ENCODE measurements around the gene TIGD6. TPM values are rescaled to one million over a fixed set of nuclear protein-coding genes. Genes with fewer than 3 reads are reported as not detected.

TIGD6 gene
- total RNA-seq, 4 donors from 2014 or later, result 2.4 to 5.1 (median 3.8) TPM

- H3K27ac ChIP-seq, result no peak overlapping the region
- no peak for ATAC-seq
- peaks cover 6 to 100% of the 10 kb centered on the region in 2 donors for H3K36me3 ChIP-seq
Observed at GRCh38 chr5:150043657-150044328, 43.3 kb upstream of the TIGD6 start.

GRCh38 chr5:150042459-150042858, 42.0 kb upstream of the TIGD6 start:
- peaks cover 6 to 100% of the 10 kb centered on the region in 2 donors for H3K36me3 ChIP-seq
- H3K27me3 ChIP-seq, result no peaks in the 10 kb centered on the region
- WGBS, 2 donors (ENCODE audit: low coverage in 1 of 2), result 75% methylated on average over 3 of the region's 3 CpGs
- ATAC-seq, result no peak
- no peak overlapping the region for H3K4me3 ChIP-seq
- no peaks in the 10 kb centered on the region for H3K9me3 ChIP-seq
- TF ChIP-seq POLR2AphosphoS5 (IDR thresholded peaks at IDR 0.05), result no peak
- TF ChIP-seq POLR2A (IDR thresholded peaks at IDR 0.05), result no peak
- TF ChIP-seq EP300 (IDR thresholded peaks at IDR 0.05), result no peak
- TF ChIP-seq, protein P1, sequence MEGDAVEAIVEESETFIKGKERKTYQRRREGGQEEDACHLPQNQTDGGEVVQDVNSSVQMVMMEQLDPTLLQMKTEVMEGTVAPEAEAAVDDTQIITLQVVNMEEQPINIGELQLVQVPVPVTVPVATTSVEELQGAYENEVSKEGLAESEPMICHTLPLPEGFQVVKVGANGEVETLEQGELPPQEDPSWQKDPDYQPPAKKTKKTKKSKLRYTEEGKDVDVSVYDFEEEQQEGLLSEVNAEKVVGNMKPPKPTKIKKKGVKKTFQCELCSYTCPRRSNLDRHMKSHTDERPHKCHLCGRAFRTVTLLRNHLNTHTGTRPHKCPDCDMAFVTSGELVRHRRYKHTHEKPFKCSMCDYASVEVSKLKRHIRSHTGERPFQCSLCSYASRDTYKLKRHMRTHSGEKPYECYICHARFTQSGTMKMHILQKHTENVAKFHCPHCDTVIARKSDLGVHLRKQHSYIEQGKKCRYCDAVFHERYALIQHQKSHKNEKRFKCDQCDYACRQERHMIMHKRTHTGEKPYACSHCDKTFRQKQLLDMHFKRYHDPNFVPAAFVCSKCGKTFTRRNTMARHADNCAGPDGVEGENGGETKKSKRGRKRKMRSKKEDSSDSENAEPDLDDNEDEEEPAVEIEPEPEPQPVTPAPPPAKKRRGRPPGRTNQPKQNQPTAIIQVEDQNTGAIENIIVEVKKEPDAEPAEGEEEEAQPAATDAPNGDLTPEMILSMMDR (IDR thresholded peaks at IDR 0.05), result no peak
- H3K4me1 ChIP-seq, result peaks cover 0 to 8% (median 4%) of the 10 kb centered on the region in 3 donors
- H3K27ac ChIP-seq, result no peak overlapping the region

More at GRCh38 chr5:150043657-150044328, 43.3 kb upstream of the TIGD6 start:
- Histone ChIP-seq H3K9me3 (no peaks in the 10 kb centered on the region), H3K4me3 (no peak overlapping the region), H3K27me3 (no peaks in the 10 kb centered on the region), H3K4me1 (peaks cover 0 to 8% (median 4%) of the 10 kb centered on the region in 3 donors)
- TF ChIP-seq POLR2A (IDR thresholded peaks at IDR 0.05), result no peak
- TF ChIP-seq POLR2AphosphoS5 (IDR thresholded peaks at IDR 0.05), result no peak
- no peak for TF ChIP-seq EP300 (IDR thresholded peaks at IDR 0.05)
- TF ChIP-seq, protein P1 (IDR thresholded peaks at IDR 0.05), result no peak
- 53 to 61% methylated on average over 3 to 4 of the region's 4 CpGs for WGBS, 2 donors (ENCODE audit: low coverage in 1 of 2)

- no peak overlapping the region for H3K4me3 ChIP-seq
- no peak for ATAC-seq
- no peaks in the 10 kb centered on the region for H3K4me1 ChIP-seq
- WGBS, 2 donors (ENCODE audit: low coverage in 1 of 2), result 50 to 51% methylated on average over 1 to 2 of the region's 2 CpGs
- peaks cover 6 to 100% of the 10 kb centered on the region in 2 donors for H3K36me3 ChIP-seq
- H3K27ac ChIP-seq, result no peak overlapping the region
- TF ChIP-seq EP300 (IDR thresholded peaks at IDR 0.05), result no peak
- no peaks in the 10 kb centered on the region for H3K9me3 ChIP-seq
- no peaks in the 10 kb centered on the region for H3K27me3 ChIP-seq
Observed at GRCh38 chr5:150038547-150038946, 38.1 kb upstream of the TIGD6 start.

DNA sequence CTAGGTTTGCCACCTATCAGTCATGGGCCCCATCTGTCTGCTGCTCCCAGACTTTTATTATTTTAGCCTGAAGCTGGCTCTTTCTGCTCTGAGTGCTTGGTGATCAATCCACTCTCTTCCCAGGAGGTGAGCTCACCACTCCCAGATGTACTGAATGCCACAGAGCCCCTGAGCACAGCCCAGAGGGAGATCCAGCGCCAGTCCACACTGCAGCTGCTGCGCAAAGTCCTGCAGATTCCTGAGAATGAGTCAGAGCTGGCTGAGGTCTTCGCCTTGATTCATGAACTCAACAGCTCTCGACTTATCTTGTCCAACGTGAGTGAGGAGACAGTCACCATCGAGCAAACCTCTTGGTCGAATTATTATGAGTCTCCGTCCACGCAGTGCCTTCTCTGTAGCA, 36.1 kb upstream of the TIGD6 start:
- 89 to 92% methylated on average over 4 to 9 of the region's 9 CpGs for WGBS, 2 donors (ENCODE audit: low coverage in 1 of 2)
- TF ChIP-seq, protein P1 (IDR thresholded peaks at IDR 0.05), result no peak
- TF ChIP-seq POLR2AphosphoS5 (IDR thresholded peaks at IDR 0.05) (no peak), POLR2A (IDR thresholded peaks at IDR 0.05) (no peak), EP300 (IDR thresholded peaks at IDR 0.05) (no peak)
- peaks cover under 1 to 100% of the 10 kb centered on the region in 2 donors for H3K36me3 ChIP-seq
- no peak overlapping the region for H3K27ac ChIP-seq
- H3K27me3 ChIP-seq, result no peaks in the 10 kb centered on the region
- no peak overlapping the region for H3K4me3 ChIP-seq
- no peaks in the 10 kb centered on the region for H3K4me1 ChIP-seq
- no peaks in the 10 kb centered on the region for H3K9me3 ChIP-seq
- ATAC-seq, result peak; percentile 70

DNA sequence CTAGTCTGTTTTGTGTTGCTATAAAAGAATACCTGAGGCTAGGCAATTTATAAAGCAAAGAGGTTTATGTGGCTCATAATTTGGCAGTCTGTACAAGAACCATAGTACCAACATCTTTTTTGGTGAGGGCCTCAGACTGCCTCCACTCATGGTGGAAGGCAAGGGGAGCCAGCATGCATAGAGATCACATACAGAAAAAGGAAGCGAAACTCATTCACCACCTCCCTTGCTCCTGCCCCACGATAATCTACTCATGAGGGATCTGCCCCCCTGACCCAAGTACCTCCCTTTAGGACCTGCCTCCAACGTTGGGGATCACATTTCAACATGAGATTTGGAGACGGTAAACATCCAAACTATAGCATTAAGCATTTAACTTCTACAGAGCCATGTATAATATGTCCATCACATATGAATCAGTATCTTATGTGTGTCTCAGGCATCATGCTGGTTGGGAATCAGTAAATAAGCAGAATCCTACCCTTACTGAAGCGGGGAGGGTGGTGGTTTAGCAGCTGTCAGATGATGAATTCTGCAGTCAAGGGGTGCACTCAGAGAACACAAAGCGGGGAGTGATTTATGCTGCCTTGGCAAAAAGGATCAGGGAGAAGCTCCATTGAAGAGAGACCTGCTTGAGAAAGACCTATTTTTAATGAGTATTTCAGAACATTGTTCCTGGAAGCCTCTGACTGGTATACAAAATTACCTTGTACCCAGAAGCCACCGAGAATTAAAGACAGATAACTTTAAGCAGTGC, 34.9 kb upstream of the TIGD6 start:
- H3K4me3 ChIP-seq, result no peak overlapping the region
- WGBS, 2 donors (ENCODE audit: low coverage in 1 of 2), result 81 to 93% methylated on average over 2 to 7 of the region's 7 CpGs
- peaks cover 0 to 100% of the 10 kb centered on the region in 2 donors for H3K36me3 ChIP-seq
- ATAC-seq, result no peak
- no peaks in the 10 kb centered on the region for H3K9me3 ChIP-seq
- H3K27me3 ChIP-seq, result no peaks in the 10 kb centered on the region
- TF ChIP-seq, protein P1 (IDR thresholded peaks at IDR 0.05), result no peak
- TF ChIP-seq POLR2A (IDR thresholded peaks at IDR 0.05) (no peak), POLR2AphosphoS5 (IDR thresholded peaks at IDR 0.05) (no peak), EP300 (IDR thresholded peaks at IDR 0.05) (no peak)
- H3K4me1 ChIP-seq, result peaks cover 0 to 2% (median 0%) of the 10 kb centered on the region in 3 donors
- no peak overlapping the region for H3K27ac ChIP-seq

Measured in gastroesophageal sphincter (tissue), 4 donors.